GM21360 (cell line): ENCODE measurements around the gene SNX7.

Source experiments
- ATAC-seq: cut with Tn5 transposase; IDR thresholded peaks from one replicate; pipeline ENCODE4 v1.9.1; 2021; ENCODE audit warnings: mild to moderate bottlenecking, moderate library complexity; ENCODE audit not compliant: unreplicated experiment

Gene SNX7

GRCh38 chr1:98661544-98662355 is at the start of gene SNX7:
TSS of gene SNX7 (plus strand) at chr1:98661721. CDS start at chr1:98661732, 11 bp downstream.
- peak; percentile 62 for ATAC-seq

GRCh38 chr1:98637316-98637715 is 24.2 kb upstream of the SNX7 start:
- no peak for ATAC-seq

GRCh38 chr1:98638185-98638584 is 23.3 kb upstream of the SNX7 start:
- ATAC-seq: no peak

GRCh38 chr1:98644510-98644909 is 17.0 kb upstream of the SNX7 start:
- no peak for ATAC-seq

- ATAC-seq: no peak
These were observed 10.3 kb upstream of the SNX7 start for GRCh38 chr1:98651116-98651632.

GRCh38 chr1:98653123-98653522 is 8.4 kb upstream of the SNX7 start:
- ATAC-seq: no peak

GRCh38 chr1:98659879-98660278 is 1.6 kb upstream of the SNX7 start:
- ATAC-seq: no peak

- ATAC-seq: no peak
These were observed 479 bp upstream of the SNX7 start for GRCh38 chr1:98660940-98661543.

- ATAC-seq: no peak
These were observed 792 bp downstream of the SNX7 start for GRCh38 chr1:98662356-98662670.

- no peak for ATAC-seq
These were observed 7.2 kb downstream of the SNX7 start for GRCh38 chr1:98668733-98669132.

- no peak for ATAC-seq
These were observed 8.1 kb downstream of the SNX7 start for GRCh38 chr1:98669355-98670296.

GRCh38 chr1:98672189-98672588 is 10.7 kb downstream of the SNX7 start:
- ATAC-seq: no peak

- no peak for ATAC-seq
These were observed 12.7 kb downstream of the SNX7 start for GRCh38 chr1:98674075-98674781.

- ATAC-seq: no peak
These were observed 13.8 kb downstream of the SNX7 start for GRCh38 chr1:98675282-98675681.

- ATAC-seq: no peak
These were observed 15.8 kb downstream of the SNX7 start for GRCh38 chr1:98677288-98677687.

- no peak for ATAC-seq
These were observed 20.3 kb downstream of the SNX7 start for GRCh38 chr1:98681812-98682211.

- ATAC-seq: no peak
These were observed 26.7 kb downstream of the SNX7 start for GRCh38 chr1:98688110-98688739.

GRCh38 chr1:98690576-98690975 is 29.1 kb downstream of the SNX7 start:
- no peak for ATAC-seq

- ATAC-seq: no peak
These were observed 31.0 kb downstream of the SNX7 start for GRCh38 chr1:98692482-98692881.

- no peak for ATAC-seq
These were observed 31.9 kb downstream of the SNX7 start for GRCh38 chr1:98693385-98693784.
